A673 (cell line): ENCODE results near the gene GRIN2D. TPM values are rescaled to one million over a fixed set of nuclear protein-coding genes. Genes with fewer than 3 reads are reported as not detected.
"Not testable (repeated sequence)": the region's sequence is repeated elsewhere in the genome, so short reads cannot be mapped to it uniquely, and the experiment has no call there.

Experiments
- BruUV-seq: library from RNA; stranded (reverse); fragments of 400-500 nt; replicated peaks from 2 replicates; lab custom pipeline; 2021; lab: Mats Ljungman, UMichigan
- CTCF ChIA-PET: fragments of 300-600 bp; sonication (Branson Sonifier 250); formaldehyde crosslinking; loops from one replicate; lab custom pipeline; 2022; ENCODE audit warnings: antibody characterized with exemption; lab: Charles Lee
- POLR2A ChIA-PET: fragments of 300-600 bp; sonication (Branson Sonifier 250); formaldehyde crosslinking; loops from one replicate; lab custom pipeline; 2022; ENCODE audit warnings: antibody characterized with exemption; ENCODE audit not compliant: low non-redundant PET; lab: Charles Lee
- DNase-seq: peaks from one replicate; pipeline ENCODE4 v3.0.0-alpha.2; 2015; ENCODE audit warnings: low spot score
- H3K27ac ChIP-seq: fragments of 200-600 bp; sonication (generic); 2 replicates; pipeline ENCODE4 v1.5.1; 2016; ENCODE audit warnings: mixed run types, low read depth, mild to moderate bottlenecking, mixed read lengths, antibody characterized with exemption, low read length; ENCODE audit not compliant: poor library complexity, severe bottlenecking
- H3K27me3 ChIP-seq: fragments of 200-600 bp; sonication (generic); replicated peaks from 2 replicates; pipeline ENCODE4 v1.6.1; 2017; ENCODE audit warnings: mixed run types, low read depth, mild to moderate bottlenecking, mixed read lengths, antibody characterized with exemption, low read length; ENCODE audit not compliant: insufficient read depth, poor library complexity
- H3K36me3 ChIP-seq: fragments of 200-600 bp; sonication (generic); 2 replicates; pipeline ENCODE4 v1.6.1; 2016; ENCODE audit warnings: mixed run types, mild to moderate bottlenecking, mixed read lengths, antibody characterized with exemption, low read length; ENCODE audit not compliant: insufficient read depth, poor library complexity, severe bottlenecking
- H3K4me1 ChIP-seq: fragments of 200-600 bp; sonication (generic); 2 replicates; pipeline ENCODE4 v1.6.1; 2017; ENCODE audit warnings: mixed run types, mild to moderate bottlenecking, mixed read lengths, antibody characterized with exemption, low read length; ENCODE audit not compliant: insufficient read depth, poor library complexity, severe bottlenecking
- H3K4me3 ChIP-seq: fragments of 200-600 bp; sonication (generic); 2 replicates; pipeline ENCODE4 v1.5.1; 2016; ENCODE audit warnings: low read depth, mixed run types, mild to moderate bottlenecking, mixed read lengths, low read length; ENCODE audit not compliant: poor library complexity, severe bottlenecking
- H3K9me3 ChIP-seq: fragments of 200-600 bp; sonication (generic); 2 replicates; pipeline ENCODE4 v1.6.1; 2016; ENCODE audit warnings: mixed run types, low read depth, mild to moderate bottlenecking, mixed read lengths, antibody characterized with exemption, low read length; ENCODE audit not compliant: poor library complexity, severe bottlenecking
- EZH2 ChIP-seq: fragments of 200-600 bp; sonication (generic); IDR thresholded peaks from 2 replicates; pipeline ENCODE4 v1.6.1; 2017; ENCODE audit warnings: borderline replicate concordance, low read depth, mild to moderate bottlenecking, mixed read lengths, antibody characterized with exemption, low read length; ENCODE audit not compliant: poor library complexity, severe bottlenecking
- intact Hi-C: fragments of 100-400 bp; cut with micrococcal nuclease; formaldehyde crosslinking; loops from one replicate; pipeline ENCODE4 v1.10.0; 2022; ENCODE audit not compliant: unreplicated experiment
- total RNA-seq: library from RNA; stranded (reverse); gene quantifications from 2 replicates; pipeline ENCODE4 v1.2.3, GENCODE V29; 2021
- TF ChIP-seq, protein P1 (sequence below): fragments of 300-800, 200-600 bp; sonication (generic); conservative IDR thresholded peaks from 2 replicates; pipeline ENCODE4 v1.5.1; 2017; ENCODE audit warnings: low read depth, mild to moderate bottlenecking, antibody characterized with exemption, low read length, moderate library complexity, mixed read lengths

GRIN2D gene
- total RNA-seq, 1 experiment from 2014 or later, result 10.4 TPM

DNA sequence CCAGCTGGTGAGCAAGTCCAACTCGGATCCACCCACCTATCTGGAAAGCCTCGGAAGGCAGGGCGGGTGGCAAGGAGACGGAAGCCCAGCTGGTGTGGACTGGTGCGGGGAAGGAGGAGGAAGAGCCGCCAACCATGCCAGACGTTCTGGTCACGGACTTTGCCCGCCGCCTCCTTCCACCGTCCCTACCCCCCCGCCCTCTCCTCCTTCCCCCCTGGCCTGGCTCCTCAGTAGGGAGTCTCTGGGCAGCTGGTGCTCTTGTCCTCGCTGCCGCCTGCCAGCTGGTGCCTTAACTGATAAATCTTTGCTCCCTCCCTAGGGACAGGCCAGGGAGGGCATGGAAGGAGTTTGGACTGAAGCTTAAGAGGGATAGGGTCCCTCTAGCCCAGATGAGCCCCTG, 24.5 kb upstream of the GRIN2D start:
- ChIA-PET POLR2A (interaction anchor here (0.7 kb wide), 1 partner anchor 161 kb away, joined by 4 read pairs; no protein-coding TSS in a partner anchor), CTCF (no interaction called here)
- H3K36me3 ChIP-seq, result no peaks in the 10 kb centered on the region
- no peak for DNase-seq
- peaks cover 17% of the 10 kb centered on the region for H3K4me1 ChIP-seq
- H3K27me3 ChIP-seq, result no peaks in the 10 kb centered on the region
- no peaks in the 10 kb centered on the region for H3K9me3 ChIP-seq
- H3K27ac ChIP-seq, result no peak overlapping the region
- no TSS peak for BruUV-seq
- intact Hi-C loops, result no loop called here
- H3K4me3 ChIP-seq, result no peak overlapping the region
- TF ChIP-seq, protein P1, sequence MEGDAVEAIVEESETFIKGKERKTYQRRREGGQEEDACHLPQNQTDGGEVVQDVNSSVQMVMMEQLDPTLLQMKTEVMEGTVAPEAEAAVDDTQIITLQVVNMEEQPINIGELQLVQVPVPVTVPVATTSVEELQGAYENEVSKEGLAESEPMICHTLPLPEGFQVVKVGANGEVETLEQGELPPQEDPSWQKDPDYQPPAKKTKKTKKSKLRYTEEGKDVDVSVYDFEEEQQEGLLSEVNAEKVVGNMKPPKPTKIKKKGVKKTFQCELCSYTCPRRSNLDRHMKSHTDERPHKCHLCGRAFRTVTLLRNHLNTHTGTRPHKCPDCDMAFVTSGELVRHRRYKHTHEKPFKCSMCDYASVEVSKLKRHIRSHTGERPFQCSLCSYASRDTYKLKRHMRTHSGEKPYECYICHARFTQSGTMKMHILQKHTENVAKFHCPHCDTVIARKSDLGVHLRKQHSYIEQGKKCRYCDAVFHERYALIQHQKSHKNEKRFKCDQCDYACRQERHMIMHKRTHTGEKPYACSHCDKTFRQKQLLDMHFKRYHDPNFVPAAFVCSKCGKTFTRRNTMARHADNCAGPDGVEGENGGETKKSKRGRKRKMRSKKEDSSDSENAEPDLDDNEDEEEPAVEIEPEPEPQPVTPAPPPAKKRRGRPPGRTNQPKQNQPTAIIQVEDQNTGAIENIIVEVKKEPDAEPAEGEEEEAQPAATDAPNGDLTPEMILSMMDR, result no peak
- no peak for TF ChIP-seq EZH2

DNA sequence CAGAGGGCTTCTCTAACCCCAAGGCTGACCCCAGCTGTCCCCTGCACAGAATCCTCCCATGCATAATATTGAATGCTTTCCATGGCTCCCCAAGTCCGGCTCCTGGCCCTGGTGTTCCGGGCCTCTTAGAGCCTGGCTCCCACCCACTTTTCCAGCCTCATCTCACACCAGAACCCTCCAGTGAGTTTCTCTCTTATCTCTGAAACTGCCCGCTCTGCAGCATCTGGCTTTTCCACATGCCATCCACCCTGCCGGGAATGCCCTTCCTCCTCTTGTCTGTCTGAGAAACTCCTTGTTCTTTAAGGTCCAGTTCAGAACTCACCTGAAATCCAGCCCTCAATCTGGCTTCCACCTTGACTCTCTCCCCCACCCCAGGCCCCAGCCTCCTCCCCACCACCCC, 22.5 kb upstream of the GRIN2D start:
- no peak overlapping the region for H3K27ac ChIP-seq
- H3K9me3 ChIP-seq, result no peaks in the 10 kb centered on the region
- no peak overlapping the region for H3K4me3 ChIP-seq
- H3K27me3 ChIP-seq, result no peaks in the 10 kb centered on the region
- DNase-seq, result no peak
- intact Hi-C loops, result no loop called here
- BruUV-seq, result no TSS peak
- ChIA-PET CTCF (interaction anchor here (2.8 kb wide), 1 partner anchor 20 kb away, joined by 10 read pairs; the partner anchor contains the start of gene KDELR1), POLR2A (no interaction called here)
- peaks cover 12% of the 10 kb centered on the region for H3K4me1 ChIP-seq
- TF ChIP-seq, protein P1, result no peak
- TF ChIP-seq EZH2, result no peak
- H3K36me3 ChIP-seq, result no peaks in the 10 kb centered on the region

DNA sequence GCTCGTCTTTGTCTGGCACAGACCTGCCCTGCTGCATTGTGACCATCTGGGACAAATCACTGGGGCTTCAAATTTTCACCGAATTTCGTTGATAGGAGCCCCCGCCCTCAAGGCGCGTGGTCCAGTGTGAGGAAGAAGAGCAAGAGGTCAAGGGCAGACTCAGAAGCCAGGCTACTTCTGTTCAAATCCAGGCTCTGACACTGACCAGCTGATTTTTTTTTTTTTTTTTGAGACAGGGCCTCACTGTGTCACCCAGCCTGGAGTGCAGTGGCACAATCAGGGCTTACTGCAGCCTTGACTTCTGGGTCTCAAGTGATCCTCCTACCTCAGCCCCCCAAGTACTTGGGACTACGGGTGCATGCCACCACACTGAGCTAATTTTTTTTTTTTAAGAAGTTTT, 22.1 kb upstream of the GRIN2D start:
- Histone ChIP-seq H3K4me3 (no peak overlapping the region), H3K36me3 (no peaks in the 10 kb centered on the region), H3K9me3 (no peaks in the 10 kb centered on the region), H3K4me1 (peaks cover 12% of the 10 kb centered on the region), H3K27me3 (no peaks in the 10 kb centered on the region), H3K27ac (no peak overlapping the region)
- no peak for DNase-seq
- ChIA-PET CTCF (interaction anchor here (2.8 kb wide), 1 partner anchor 20 kb away, joined by 10 read pairs; the partner anchor contains the start of gene KDELR1), POLR2A (no interaction called here)
- intact Hi-C loops, result no loop called here
- TF ChIP-seq EZH2, result no peak
- TF ChIP-seq, protein P1, result no peak
- no TSS peak for BruUV-seq

DNA sequence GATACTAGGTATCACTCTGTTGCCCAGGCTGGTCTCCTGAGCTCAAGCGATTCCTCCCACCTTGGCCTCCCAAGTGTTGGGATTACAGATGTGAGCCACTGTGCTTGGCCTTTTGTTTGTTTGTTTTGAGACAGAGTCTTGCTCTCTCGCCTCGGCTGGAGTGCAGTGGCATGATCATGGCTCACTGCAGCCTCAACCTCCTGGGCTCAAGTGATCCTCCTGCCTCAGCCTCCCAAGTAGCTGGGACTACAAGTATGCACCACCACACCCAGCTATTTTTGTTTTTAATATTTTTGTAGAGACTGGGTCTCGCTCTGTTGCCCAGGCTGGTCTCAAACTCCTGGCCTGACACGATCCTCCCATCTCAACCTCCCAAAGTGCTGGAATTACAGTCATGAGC, 21.7 kb upstream of the GRIN2D start:
- intact Hi-C loops, BruUV-seq, H3K9me3 ChIP-seq, H3K27ac ChIP-seq, POLR2A ChIA-PET, H3K36me3 ChIP-seq, DNase-seq, H3K27me3 ChIP-seq, H3K4me3 ChIP-seq: not testable (repeated sequence)
- CTCF ChIA-PET, result interaction anchor here (2.8 kb wide), 1 partner anchor 19 kb away, joined by 10 read pairs; the partner anchor contains the start of gene KDELR1
- peaks cover 12% of the 10 kb centered on the region for H3K4me1 ChIP-seq
